HG03354 (cell line): ENCODE measurements around the gene CDK16.

Experiments
- ATAC-seq: cut with Tn5 transposase; IDR thresholded peaks from one replicate; pipeline ENCODE4 v1.9.1; 2021; ENCODE audit warnings: mild to moderate bottlenecking; ENCODE audit not compliant: unreplicated experiment, poor library complexity, severe bottlenecking

The CDK16 gene

GRCh38 chrX:47184486-47184885 is 34.0 kb upstream of the CDK16 start:
- no peak for ATAC-seq

GRCh38 chrX:47185241-47185640 is 33.2 kb upstream of the CDK16 start:
- no peak for ATAC-seq

GRCh38 chrX:47186096-47186740 is 32.3 kb upstream of the CDK16 start:
- no peak for ATAC-seq

- ATAC-seq, result no peak
Observed at GRCh38 chrX:47187106-47187677, 31.3 kb upstream of the CDK16 start.

GRCh38 chrX:47189906-47190305 is 28.6 kb upstream of the CDK16 start:
- ATAC-seq, result no peak

GRCh38 chrX:47190445-47191269 is 27.8 kb upstream of the CDK16 start:
- peak; percentile 47 for ATAC-seq

GRCh38 chrX:47191331-47191730 is 27.1 kb upstream of the CDK16 start:
- no peak for ATAC-seq

- ATAC-seq, result no peak
Observed at GRCh38 chrX:47191806-47192401, 26.6 kb upstream of the CDK16 start.

- ATAC-seq, result peak; percentile 87
Observed at GRCh38 chrX:47193475-47194193, 24.8 kb upstream of the CDK16 start, which contains the start of gene UBA1. Gene UBA1 (plus strand): TSS chrX:47193829. CDS start chrX:47198803, 4,974 bp downstream.

- no peak for ATAC-seq
Observed at GRCh38 chrX:47194194-47194787, 24.2 kb upstream of the CDK16 start.

- ATAC-seq, result no peak
Observed at GRCh38 chrX:47196098-47196497, 22.4 kb upstream of the CDK16 start.

- ATAC-seq, result no peak
Observed at GRCh38 chrX:47197526-47197925, 21.0 kb upstream of the CDK16 start.

- ATAC-seq, result no peak
Observed at GRCh38 chrX:47198026-47198686, 20.3 kb upstream of the CDK16 start.

GRCh38 chrX:47198687-47199080 is 19.8 kb upstream of the CDK16 start:
- ATAC-seq, result no peak

- no peak for ATAC-seq
Observed at GRCh38 chrX:47199286-47199685, 19.2 kb upstream of the CDK16 start.

GRCh38 chrX:47200385-47201150 is 17.9 kb upstream of the CDK16 start:
- ATAC-seq, result no peak

GRCh38 chrX:47201345-47201944 is 17.0 kb upstream of the CDK16 start:
- ATAC-seq, result no peak

GRCh38 chrX:47202316-47202715 is 16.2 kb upstream of the CDK16 start:
- no peak for ATAC-seq
